ENCODE data around the gene ZKSCAN1.

ZKSCAN1 gene

GRCh38 chr7:100072462-100072861 is 57.1 kb downstream of the ZKSCAN1 start:
- no peak for TF ChIP-seq YY1 (IDR thresholded peaks at IDR 0.05; ENCODE audit: low read depth)
- TF ChIP-seq MAX (IDR thresholded peaks at IDR 0.05), result no peak
- TF ChIP-seq USF1 (IDR thresholded peaks at IDR 0.05), result no peak
- no peak for TF ChIP-seq CREB1 (IDR thresholded peaks at IDR 0.05; ENCODE audit: low read depth)
- TF ChIP-seq EP300 (IDR thresholded peaks at IDR 0.05; ENCODE audit: borderline replicate concordance), result no peak
- TF ChIP-seq FOXM1 (IDR thresholded peaks at IDR 0.05; ENCODE audit: borderline replicate concordance, low read depth), result no peak
- no peak for TF ChIP-seq REST (IDR thresholded peaks at IDR 0.05; ENCODE audit: low read depth)
- TF ChIP-seq RAD21 (IDR thresholded peaks at IDR 0.05; ENCODE audit: low read depth), result no peak

- no peak for TF ChIP-seq YY1 (IDR thresholded peaks at IDR 0.05; ENCODE audit: low read depth)
- TF ChIP-seq CREB1 (IDR thresholded peaks at IDR 0.05; ENCODE audit: low read depth), result no peak
- TF ChIP-seq RAD21 (IDR thresholded peaks at IDR 0.05; ENCODE audit: low read depth), result no peak
- TF ChIP-seq NFIC (IDR thresholded peaks at IDR 0.05), result no peak
- no peak for TF ChIP-seq TCF12 (IDR thresholded peaks at IDR 0.05; ENCODE audit: low read depth)
- no peak for TF ChIP-seq CEBPB (IDR thresholded peaks at IDR 0.05)
- no peak for TF ChIP-seq MAX (IDR thresholded peaks at IDR 0.05)
- TF ChIP-seq TAF1 (IDR thresholded peaks at IDR 0.05; ENCODE audit: low read depth), result no peak
- TF ChIP-seq TEAD4 (IDR thresholded peaks at IDR 0.05), result no peak
- no peak for TF ChIP-seq REST (IDR thresholded peaks at IDR 0.05; ENCODE audit: low read depth)
- TF ChIP-seq ZBTB7A (IDR thresholded peaks at IDR 0.05; ENCODE audit: low read depth), result no peak
- TF ChIP-seq USF1 (IDR thresholded peaks at IDR 0.05), result no peak
- TF ChIP-seq EGR1 (IDR thresholded peaks at IDR 0.05), result no peak
- TF ChIP-seq EP300 (IDR thresholded peaks at IDR 0.05; ENCODE audit: borderline replicate concordance), result no peak
- TF ChIP-seq FOXM1 (IDR thresholded peaks at IDR 0.05; ENCODE audit: borderline replicate concordance, low read depth), result no peak
These were observed 59.4 kb downstream of the ZKSCAN1 start for GRCh38 chr7:100074841-100075240.

GRCh38 chr7:100075418-100075817 is 60.0 kb downstream of the ZKSCAN1 start:
- no peak for TF ChIP-seq EGR1 (IDR thresholded peaks at IDR 0.05)
- TF ChIP-seq CEBPB (IDR thresholded peaks at IDR 0.05), result no peak
- TF ChIP-seq TCF12 (IDR thresholded peaks at IDR 0.05; ENCODE audit: low read depth), result no peak
- no peak for TF ChIP-seq ZBTB7A (IDR thresholded peaks at IDR 0.05; ENCODE audit: low read depth)
- TF ChIP-seq CREB1 (IDR thresholded peaks at IDR 0.05; ENCODE audit: low read depth), result no peak
- no peak for TF ChIP-seq REST (IDR thresholded peaks at IDR 0.05; ENCODE audit: low read depth)
- no peak for TF ChIP-seq MAX (IDR thresholded peaks at IDR 0.05)
- TF ChIP-seq RAD21 (IDR thresholded peaks at IDR 0.05; ENCODE audit: low read depth), result no peak

- no peak for TF ChIP-seq EGR1 (IDR thresholded peaks at IDR 0.05)
- TF ChIP-seq ZBTB7A (IDR thresholded peaks at IDR 0.05; ENCODE audit: low read depth), result no peak
- no peak for TF ChIP-seq NFIC (IDR thresholded peaks at IDR 0.05)
- no peak for TF ChIP-seq CEBPB (IDR thresholded peaks at IDR 0.05)
- no peak for TF ChIP-seq TAF1 (IDR thresholded peaks at IDR 0.05; ENCODE audit: low read depth)
- no peak for TF ChIP-seq TCF12 (IDR thresholded peaks at IDR 0.05; ENCODE audit: low read depth)
- no peak for TF ChIP-seq RAD21 (IDR thresholded peaks at IDR 0.05; ENCODE audit: low read depth)
These were observed 61.8 kb downstream of the ZKSCAN1 start for GRCh38 chr7:100077205-100077604.

All from Ishikawa (cell line).